Right atrium auricular region (tissue), 2 donors: ENCODE data around the gene SYT1. TPM values are rescaled to one million over a fixed set of nuclear protein-coding genes. Genes with fewer than 3 reads are reported as not detected.

ENCODE experiments used
- DNase-seq: peaks from one replicate; pipeline ENCODE4 v3.0.0-alpha.2; 2019; ENCODE audit warnings: low spot score
- H3K27ac ChIP-seq, 2 donors: fragments of 200-600 bp; sonication (generic); 1 replicate in 1 of 2; 2 replicates in 1 of 2; pipeline ENCODE4 v1.5.1; 2016 to 2019
- H3K27me3 ChIP-seq, 2 donors: fragments of 200-600 bp; sonication (generic); one replicate each; pipeline versions ENCODE4 v1.5.1 to v1.6.0; 2017 to 2019
- H3K36me3 ChIP-seq: fragments of 200-600 bp; sonication (generic); one replicate; pipeline ENCODE4 v1.5.1; 2016
- H3K4me1 ChIP-seq, 2 donors: fragments of 200-600 bp; sonication (generic); one replicate each; pipeline versions ENCODE4 v1.5.1 to v1.6.0; 2017 to 2019
- H3K4me3 ChIP-seq, 2 donors: fragments of 200-600 bp; sonication (generic); 1 replicate in 1 of 2; 2 replicates in 1 of 2; pipeline ENCODE4 v1.5.1; 2017 to 2019; ENCODE audit warnings: mild to moderate bottlenecking in 1 of 2, moderate library complexity in 1 of 2
- H3K9me3 ChIP-seq, 2 donors: fragments of 200-600 bp; sonication (generic); one replicate each; pipeline ENCODE4 v1.5.1; 2019
- total RNA-seq, 2 donors: library from RNA; depleted of rRNA; stranded (reverse); fragments of >200 nt; gene quantifications; one replicate each; pipeline ENCODE4 v1.1.0, GENCODE V29; 2016
- TF ChIP-seq, protein P1 (sequence below), 2 donors: fragments of 200-600 bp; sonication (generic); IDR thresholded peaks; one replicate each; pipeline ENCODE4 v1.5.1; 2019; ENCODE audit warnings: antibody characterized with exemption in 2 of 2

Gene SYT1
- total RNA-seq, 2 donors from 2014 or later, result 0.16 TPM; not detected in 1

DNA sequence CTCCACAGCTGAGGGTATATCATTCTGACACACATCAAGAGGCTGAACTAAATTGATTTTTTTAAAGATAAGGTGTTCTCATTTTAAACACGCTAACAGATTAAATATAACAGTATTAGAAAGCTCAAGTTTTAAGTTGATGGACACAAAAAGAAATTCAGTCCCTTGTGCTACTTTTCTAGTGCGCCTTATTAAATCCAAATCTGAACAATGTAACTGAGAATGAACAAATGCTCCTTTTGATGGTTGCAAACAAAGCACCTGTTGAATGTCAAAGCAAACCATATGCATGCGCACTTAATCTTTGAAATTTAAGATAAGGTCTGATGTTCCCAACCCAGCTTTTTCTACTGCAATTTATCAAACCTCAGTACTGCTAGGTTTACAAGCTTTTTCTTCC lies 424.3 kb downstream of the SYT1 start:
- H3K4me1 ChIP-seq, result no peaks in the 10 kb centered on the region
- no peaks in the 10 kb centered on the region for H3K27me3 ChIP-seq
- no peak for DNase-seq
- H3K27ac ChIP-seq, result no peak overlapping the region
- no peaks in the 10 kb centered on the region for H3K36me3 ChIP-seq
- no peak overlapping the region for H3K4me3 ChIP-seq
- H3K9me3 ChIP-seq, result no peaks in the 10 kb centered on the region
- TF ChIP-seq, protein P1, sequence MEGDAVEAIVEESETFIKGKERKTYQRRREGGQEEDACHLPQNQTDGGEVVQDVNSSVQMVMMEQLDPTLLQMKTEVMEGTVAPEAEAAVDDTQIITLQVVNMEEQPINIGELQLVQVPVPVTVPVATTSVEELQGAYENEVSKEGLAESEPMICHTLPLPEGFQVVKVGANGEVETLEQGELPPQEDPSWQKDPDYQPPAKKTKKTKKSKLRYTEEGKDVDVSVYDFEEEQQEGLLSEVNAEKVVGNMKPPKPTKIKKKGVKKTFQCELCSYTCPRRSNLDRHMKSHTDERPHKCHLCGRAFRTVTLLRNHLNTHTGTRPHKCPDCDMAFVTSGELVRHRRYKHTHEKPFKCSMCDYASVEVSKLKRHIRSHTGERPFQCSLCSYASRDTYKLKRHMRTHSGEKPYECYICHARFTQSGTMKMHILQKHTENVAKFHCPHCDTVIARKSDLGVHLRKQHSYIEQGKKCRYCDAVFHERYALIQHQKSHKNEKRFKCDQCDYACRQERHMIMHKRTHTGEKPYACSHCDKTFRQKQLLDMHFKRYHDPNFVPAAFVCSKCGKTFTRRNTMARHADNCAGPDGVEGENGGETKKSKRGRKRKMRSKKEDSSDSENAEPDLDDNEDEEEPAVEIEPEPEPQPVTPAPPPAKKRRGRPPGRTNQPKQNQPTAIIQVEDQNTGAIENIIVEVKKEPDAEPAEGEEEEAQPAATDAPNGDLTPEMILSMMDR (IDR thresholded peaks at IDR 0.05), result no peak

DNA sequence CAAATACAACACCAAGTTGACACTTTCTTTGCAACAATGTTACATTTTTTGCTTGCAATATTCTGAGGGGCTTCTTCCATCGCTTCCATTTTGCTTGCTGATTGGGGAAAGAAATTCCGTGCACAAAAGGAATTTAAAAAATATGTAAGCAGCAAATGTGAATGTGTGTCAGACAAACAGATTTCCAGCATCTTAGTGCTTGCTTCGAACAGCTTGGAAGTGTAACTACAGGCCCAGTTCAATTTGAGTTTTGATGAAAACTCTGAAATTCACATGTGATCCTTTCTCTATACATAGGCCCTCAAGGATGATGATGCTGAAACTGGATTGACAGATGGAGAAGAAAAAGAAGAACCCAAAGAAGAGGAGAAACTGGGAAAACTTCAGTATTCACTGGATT lies 427.1 kb downstream of the SYT1 start:
- TF ChIP-seq, protein P1 (IDR thresholded peaks at IDR 0.05), result no peak
- Histone ChIP-seq H3K27me3 (no peaks in the 10 kb centered on the region), H3K4me3 (no peak overlapping the region), H3K4me1 (no peaks in the 10 kb centered on the region), H3K27ac (no peak overlapping the region), H3K9me3 (no peaks in the 10 kb centered on the region), H3K36me3 (no peaks in the 10 kb centered on the region)
- no peak for DNase-seq

DNA sequence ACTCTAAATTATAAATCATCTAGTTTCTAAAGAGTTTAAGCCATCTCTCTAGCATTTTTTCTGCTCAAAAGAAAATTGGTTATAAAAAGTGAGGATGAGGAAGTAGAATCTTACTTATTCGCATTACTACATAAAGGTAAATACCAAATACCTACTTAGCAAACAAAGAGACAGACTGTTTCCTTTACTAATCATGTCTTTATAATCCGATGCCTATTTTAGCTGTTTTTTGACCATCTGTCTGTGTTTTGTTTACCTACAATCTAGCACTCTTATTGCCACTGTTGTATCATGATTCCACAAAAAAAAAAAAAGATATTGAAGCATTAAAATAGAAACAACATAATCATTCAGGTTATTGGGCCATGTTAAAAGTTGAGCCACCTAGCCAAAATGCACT lies 430.0 kb downstream of the SYT1 start:
- no peak overlapping the region for H3K4me3 ChIP-seq
- DNase-seq, result no peak
- H3K36me3 ChIP-seq, result no peaks in the 10 kb centered on the region
- TF ChIP-seq, protein P1 (IDR thresholded peaks at IDR 0.05), result no peak
- H3K9me3 ChIP-seq, result no peaks in the 10 kb centered on the region
- no peak overlapping the region for H3K27ac ChIP-seq
- H3K4me1 ChIP-seq, result no peaks in the 10 kb centered on the region
- no peaks in the 10 kb centered on the region for H3K27me3 ChIP-seq

DNA sequence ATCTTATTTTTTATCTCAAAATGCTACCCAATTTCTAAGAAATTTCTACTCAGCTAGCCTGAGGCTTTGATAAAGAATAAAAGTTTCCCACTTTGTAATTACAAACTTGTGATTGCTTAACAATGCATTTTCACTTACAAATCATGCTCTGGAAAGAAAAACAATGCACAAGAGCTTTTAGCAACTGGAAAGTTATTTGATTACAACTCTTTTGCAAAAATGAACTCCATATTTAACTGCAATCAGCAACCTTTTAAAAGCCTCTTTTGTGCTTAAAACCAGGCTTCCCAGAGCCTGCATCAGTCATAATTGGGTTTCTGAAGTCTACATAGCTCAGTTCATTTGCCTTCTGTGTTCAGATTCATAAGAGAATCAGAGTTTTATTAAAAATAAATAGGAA lies 431.0 kb downstream of the SYT1 start:
- Histone ChIP-seq H3K36me3 (no peaks in the 10 kb centered on the region), H3K4me3 (no peak overlapping the region), H3K9me3 (no peaks in the 10 kb centered on the region), H3K27me3 (no peaks in the 10 kb centered on the region), H3K27ac (no peak overlapping the region), H3K4me1 (no peaks in the 10 kb centered on the region)
- TF ChIP-seq, protein P1 (IDR thresholded peaks at IDR 0.05), result no peak
- no peak for DNase-seq

DNA sequence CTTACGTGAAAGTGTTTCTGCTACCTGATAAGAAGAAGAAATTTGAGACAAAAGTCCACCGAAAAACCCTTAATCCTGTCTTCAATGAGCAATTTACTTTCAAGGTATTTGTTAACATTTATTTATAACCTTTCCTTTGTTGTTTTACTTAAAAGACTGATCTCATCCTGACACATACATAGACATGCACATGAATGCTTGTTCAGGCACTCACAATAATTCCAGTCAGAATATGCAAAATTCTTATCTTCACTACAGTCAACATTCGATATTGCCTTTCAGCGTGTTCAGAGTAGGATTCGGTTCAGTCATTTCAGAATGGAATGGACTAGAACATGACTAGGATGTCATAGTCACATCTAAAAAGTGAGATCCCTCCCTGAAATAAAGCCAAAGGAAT lies 431.6 kb downstream of the SYT1 start:
- TF ChIP-seq, protein P1 (IDR thresholded peaks at IDR 0.05), result no peak
- Histone ChIP-seq H3K27me3 (no peaks in the 10 kb centered on the region), H3K27ac (no peak overlapping the region), H3K4me1 (no peaks in the 10 kb centered on the region), H3K9me3 (no peaks in the 10 kb centered on the region), H3K36me3 (no peaks in the 10 kb centered on the region), H3K4me3 (no peak overlapping the region)
- no peak for DNase-seq

DNA sequence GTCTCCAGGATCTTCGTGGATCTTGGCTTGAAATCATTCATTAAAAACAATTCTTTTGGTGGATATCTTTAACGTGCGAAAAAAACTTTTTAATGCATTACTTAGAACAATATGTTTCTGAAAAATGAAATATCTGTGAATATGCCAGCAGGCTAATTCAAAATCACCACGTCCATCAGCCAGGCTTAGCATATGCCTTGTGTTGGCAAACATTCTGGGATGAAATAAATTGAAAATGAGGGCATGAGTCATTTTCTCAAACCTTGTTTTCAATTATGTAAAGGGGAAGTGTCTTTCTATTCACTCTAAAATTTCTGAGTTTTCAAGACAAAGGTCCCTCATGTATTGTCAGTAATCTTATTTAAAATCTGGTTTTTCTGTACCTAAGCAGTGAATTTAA lies 432.3 kb downstream of the SYT1 start:
- Histone ChIP-seq H3K4me3 (no peak overlapping the region), H3K36me3 (no peaks in the 10 kb centered on the region), H3K27me3 (no peaks in the 10 kb centered on the region), H3K4me1 (no peaks in the 10 kb centered on the region), H3K27ac (no peak overlapping the region), H3K9me3 (no peaks in the 10 kb centered on the region)
- no peak for DNase-seq
- TF ChIP-seq, protein P1 (IDR thresholded peaks at IDR 0.05), result no peak
